ENCODE results near the gene PTH2R.
"Not testable (repeated sequence)": the region's sequence is repeated elsewhere in the genome, so short reads cannot be mapped to it uniquely, and the experiment has no call there.

Gene PTH2R, protein sequence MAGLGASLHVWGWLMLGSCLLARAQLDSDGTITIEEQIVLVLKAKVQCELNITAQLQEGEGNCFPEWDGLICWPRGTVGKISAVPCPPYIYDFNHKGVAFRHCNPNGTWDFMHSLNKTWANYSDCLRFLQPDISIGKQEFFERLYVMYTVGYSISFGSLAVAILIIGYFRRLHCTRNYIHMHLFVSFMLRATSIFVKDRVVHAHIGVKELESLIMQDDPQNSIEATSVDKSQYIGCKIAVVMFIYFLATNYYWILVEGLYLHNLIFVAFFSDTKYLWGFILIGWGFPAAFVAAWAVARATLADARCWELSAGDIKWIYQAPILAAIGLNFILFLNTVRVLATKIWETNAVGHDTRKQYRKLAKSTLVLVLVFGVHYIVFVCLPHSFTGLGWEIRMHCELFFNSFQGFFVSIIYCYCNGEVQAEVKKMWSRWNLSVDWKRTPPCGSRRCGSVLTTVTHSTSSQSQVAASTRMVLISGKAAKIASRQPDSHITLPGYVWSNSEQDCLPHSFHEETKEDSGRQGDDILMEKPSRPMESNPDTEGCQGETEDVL

GRCh38 chr2:208406474-208407451 lies at the start of gene PTH2R:
TSS of gene PTH2R (plus strand) at chr2:208406792. CDS start at chr2:208407044, 252 bp downstream.
- DNase-seq (ENCODE audit: low spot score), result peak; percentile 71

GRCh38 chr2:208356846-208357574 lies 49.6 kb upstream of the PTH2R start:
- no peak for DNase-seq (ENCODE audit: low spot score)

GRCh38 chr2:208358758-208359631 lies 47.6 kb upstream of the PTH2R start:
- DNase-seq (ENCODE audit: low spot score), result no peak

DNA sequence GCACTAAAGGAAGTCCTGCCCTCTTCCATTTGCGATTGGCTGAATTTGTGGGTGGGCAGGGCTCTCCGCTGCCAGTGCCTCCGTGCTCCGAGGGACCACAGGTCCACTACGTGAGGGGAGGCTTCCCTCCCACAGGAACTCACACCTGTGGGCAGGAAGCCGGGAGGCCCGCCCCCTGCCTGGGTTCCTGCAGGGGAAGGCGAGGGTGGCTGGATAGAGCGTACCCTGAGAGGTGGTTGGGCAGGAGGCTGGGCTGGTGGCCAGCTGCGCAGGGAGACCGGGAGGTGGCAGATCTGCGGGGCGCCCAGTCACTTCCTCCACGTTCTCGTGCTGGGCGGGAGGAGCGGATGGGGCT lies 47.0 kb upstream of the PTH2R start:
- peak; percentile 10 for DNase-seq (ENCODE audit: low spot score)

- DNase-seq (ENCODE audit: low spot score), result peak; percentile 18
Observed at GRCh38 chr2:208360259-208361076, 46.1 kb upstream of the PTH2R start.

DNA sequence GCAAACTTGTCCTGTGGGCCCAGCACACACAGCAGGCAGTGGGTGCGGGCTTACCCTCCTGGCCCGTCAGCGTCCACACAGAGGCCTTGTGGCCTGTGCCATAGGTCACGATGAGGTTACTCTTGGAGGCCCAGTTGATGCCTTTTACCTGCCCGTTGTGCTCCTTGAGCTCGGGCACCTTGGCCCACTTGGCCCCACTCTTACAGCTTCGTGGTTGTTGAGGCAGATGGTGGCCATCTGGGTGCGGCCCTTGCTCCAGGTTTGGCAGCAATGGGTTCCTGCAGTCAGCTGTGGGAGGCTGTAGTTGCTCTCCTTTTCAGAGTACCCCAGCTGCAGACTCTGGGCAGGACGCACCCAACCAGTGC lies 45.5 kb upstream of the PTH2R start:
- DNase-seq (ENCODE audit: low spot score), result no peak

DNA sequence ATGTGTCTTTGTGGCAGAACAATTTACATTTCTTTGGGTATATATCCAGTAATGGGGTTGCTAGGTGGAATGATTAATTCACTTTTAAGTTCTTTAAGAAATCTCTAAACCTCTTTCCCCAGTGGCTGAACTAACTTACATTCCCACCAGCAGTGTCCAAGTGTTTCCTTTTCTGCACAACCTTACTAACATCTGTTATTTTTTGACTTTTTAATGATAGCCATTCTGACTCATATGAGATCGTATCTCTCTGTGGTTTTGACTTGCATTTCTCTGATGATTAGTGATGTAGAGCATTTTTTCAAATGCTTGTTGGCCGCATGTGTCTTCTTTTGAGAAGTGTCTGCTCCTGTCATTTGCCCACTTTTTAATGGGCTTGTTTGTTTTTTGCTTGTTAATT lies 43.1 kb upstream of the PTH2R start:
- DNase-seq (ENCODE audit: low spot score), result no peak

- DNase-seq (ENCODE audit: low spot score), result no peak
Observed at GRCh38 chr2:208366215-208367127, 40.1 kb upstream of the PTH2R start.

GRCh38 chr2:208369091-208369490 lies 37.5 kb upstream of the PTH2R start:
- DNase-seq (ENCODE audit: low spot score), result no peak

DNA sequence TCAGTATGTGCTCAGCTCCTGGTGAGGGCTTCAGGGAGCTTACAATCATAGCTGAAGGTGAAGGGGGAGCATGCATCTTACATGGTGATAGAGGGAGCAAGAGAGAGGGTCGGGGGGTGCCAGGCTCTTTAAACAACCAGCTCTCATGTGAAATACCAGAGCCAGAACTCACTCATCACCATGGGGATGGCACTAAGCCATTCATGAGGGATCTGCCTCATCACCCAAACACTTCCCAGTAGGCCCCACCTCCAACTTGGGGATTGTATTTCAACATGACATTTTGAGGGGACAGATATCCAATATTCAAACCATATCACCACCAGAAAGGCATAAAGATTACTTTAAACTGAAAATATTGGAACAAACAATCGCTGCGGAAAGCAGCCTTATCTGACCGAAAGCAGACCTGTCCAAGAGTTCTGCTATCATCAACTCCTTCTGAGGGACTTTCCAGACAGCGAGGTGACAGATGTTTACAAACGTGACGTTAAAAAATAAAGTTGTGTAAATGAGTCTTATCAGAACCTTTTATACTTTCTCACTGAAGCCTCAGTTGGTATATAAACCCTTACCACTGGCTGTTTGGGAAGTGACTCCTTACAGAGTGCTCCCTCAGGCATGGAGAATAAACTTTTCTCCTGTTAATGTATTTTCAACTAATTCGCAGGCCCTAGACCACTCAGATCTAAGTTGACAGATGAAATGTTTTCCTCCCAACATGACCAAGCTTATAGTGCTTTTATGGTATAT lies 35.5 kb upstream of the PTH2R start:
- DNase-seq (ENCODE audit: low spot score), result no peak

DNA sequence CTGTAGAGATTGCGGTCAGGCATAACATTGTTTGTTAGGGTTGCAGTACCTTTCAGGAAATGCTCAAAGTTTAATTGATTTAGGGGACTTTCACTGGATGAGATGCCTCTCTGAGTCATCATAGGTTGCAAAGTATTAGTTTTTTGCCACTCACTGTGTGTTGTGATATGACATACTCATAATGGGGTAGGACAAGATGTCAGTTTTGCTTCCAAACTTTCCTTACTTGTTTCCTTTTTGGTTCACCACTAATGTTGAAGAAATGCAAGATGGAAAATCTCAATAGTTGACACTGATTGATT lies 35.0 kb upstream of the PTH2R start:
- DNase-seq (ENCODE audit: low spot score), result no peak

DNA sequence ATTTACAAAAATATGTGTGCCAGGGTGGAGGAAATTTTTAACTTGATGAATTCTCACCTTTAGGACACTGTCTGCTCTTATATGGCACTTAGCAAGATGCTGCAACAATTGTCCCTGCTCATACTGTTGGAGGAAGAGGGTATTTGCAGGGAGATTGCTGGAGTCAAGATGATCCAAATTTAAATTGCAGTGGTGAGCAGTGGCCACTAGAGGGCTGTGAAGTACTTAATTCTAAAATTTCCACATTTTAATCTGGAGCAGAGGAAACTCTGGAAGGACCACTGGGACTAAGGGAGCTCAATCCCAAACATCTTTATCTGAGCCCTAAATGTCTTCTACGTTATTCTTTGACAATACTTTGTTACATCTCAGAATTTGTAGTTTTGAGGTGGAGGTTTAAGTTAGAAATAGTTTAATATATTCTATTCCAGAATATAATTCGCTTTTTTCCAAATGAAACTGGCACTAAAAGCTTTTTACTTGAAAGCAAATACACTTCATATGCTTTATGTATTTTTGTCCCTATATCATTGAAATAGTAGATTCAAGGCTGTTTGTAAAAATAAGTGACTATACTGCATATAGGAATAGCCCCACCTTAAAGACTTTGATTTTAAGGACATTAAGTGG lies 33.0 kb upstream of the PTH2R start:
- DNase-seq (ENCODE audit: low spot score), result peak; percentile 62

GRCh38 chr2:208375491-208376068 lies 31.0 kb upstream of the PTH2R start:
- DNase-seq (ENCODE audit: low spot score), result no peak

DNA sequence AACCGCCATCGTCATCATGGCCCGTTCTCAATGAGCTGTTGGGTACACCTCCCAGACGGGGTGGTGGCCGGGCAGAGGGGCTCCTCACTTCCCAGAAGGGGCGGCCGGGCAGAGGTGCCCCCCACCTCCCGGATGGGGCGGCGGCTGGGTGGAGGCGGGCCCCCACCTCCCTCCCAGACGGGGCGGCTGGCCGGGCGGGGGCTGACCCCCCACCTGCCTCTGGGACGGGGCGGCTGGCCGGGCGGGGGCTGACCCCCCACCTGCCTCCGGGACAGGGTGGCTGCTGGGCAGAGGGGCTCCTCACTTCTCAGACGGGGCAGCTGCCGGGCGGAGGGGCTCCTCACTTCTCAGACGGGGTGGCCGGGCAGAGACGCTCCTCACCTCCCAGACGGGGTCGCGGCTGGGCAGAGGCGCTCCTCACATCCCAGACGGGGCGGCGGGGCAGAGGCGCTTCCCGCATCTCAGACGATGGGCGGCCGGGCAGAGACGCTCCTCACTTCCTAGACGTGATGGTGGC lies 29.2 kb upstream of the PTH2R start:
- DNase-seq (ENCODE audit: low spot score), result not testable (repeated sequence)

DNA sequence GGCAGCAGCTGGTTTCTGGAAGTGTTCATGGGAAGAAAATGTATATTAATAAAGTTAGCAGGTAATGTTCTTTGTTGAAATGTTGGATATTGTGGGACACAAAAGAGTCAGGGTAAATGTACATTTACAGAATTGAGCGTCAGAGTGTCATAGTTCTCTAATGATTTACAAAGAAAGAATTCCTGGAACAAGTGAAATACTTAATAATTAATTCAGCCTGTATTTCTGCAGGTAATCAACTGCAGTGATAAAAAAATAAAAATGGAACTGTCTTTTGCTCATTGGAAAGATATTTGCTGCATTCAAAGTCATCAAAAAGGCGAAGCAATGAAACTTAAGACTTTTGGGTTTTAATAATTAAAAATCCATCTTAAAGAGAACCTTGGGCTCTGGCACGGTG lies 27.4 kb upstream of the PTH2R start:
- no peak for DNase-seq (ENCODE audit: low spot score)

DNA sequence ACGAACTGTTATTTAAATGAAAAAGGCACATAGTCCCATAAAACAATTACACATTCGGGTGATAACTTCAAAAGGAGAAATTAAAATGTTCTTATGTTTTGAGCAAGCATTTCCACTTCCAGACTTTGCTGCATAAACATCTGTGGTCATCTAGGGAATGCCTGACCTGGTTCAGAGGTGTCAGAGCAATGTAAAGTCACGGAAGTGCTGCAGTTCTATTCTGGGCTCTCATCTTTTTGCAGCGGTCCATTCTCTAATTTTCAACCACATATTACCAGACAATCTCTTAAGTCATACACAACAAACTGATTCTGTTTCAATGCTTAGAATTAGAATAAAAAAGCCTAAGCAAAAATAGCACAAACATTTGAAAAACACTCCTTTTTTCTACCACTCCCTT lies 22.0 kb upstream of the PTH2R start:
- DNase-seq (ENCODE audit: low spot score), result no peak

GRCh38 chr2:208386541-208386940 lies 20.1 kb upstream of the PTH2R start:
- no peak for DNase-seq (ENCODE audit: low spot score)

DNA sequence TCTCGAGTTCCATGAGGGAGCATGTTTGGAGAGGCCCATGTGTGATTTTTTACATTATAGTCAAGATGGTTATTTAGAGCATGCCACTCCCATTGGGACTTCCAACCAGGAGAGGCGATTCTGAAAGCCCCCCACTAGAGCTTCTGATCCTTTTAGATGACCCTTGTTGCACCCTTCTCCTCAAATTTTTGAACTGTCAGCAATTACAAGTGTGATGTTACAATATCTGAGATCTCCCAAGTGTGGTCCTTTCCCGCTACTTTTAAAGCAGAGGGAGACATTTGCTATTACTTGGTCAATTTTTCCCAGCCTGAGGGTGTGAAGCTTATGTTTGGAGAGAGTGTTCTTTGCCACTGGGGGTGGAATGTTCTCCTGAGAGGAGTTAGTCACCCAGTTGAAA lies 16.7 kb upstream of the PTH2R start:
- no peak for DNase-seq (ENCODE audit: low spot score)

All from D341Med (cell line).